PC-9 (cell line): ENCODE data around the gene CHST1. TPM values are rescaled to one million over a fixed set of nuclear protein-coding genes. Genes with fewer than 3 reads are reported as not detected.

Source experiments
- BruUV-seq: library from RNA; stranded (reverse); fragments of 400-500 nt; replicated peaks from 2 replicates; lab custom pipeline; 2021; lab: Mats Ljungman, UMichigan
- CTCF ChIA-PET: fragments of 300-600 bp; sonication (Branson Sonifier 250); formaldehyde crosslinking; loops from one replicate; lab custom pipeline; 2022; ENCODE audit warnings: antibody characterized with exemption; lab: Charles Lee
- POLR2A ChIA-PET: fragments of 300-600 bp; sonication (Branson Sonifier 250); formaldehyde crosslinking; loops from one replicate; lab custom pipeline; 2022; ENCODE audit warnings: antibody characterized with exemption; ENCODE audit not compliant: unreplicated experiment; lab: Charles Lee
- DNase-seq, 2 experiments: peaks; one replicate each; pipeline versions ENCODE4 v3.0.0 to v3.0.0-alpha.2; 2015 to 2022; ENCODE audit warnings: mixed read lengths in 1 of 2
- H2AFZ ChIP-seq: fragments of 200-600 bp; sonication (generic); 2 replicates; pipeline ENCODE4 v1.8.1; 2017; ENCODE audit warnings: antibody characterized with exemption
- H3F3A ChIP-seq: fragments of 200-600 bp; sonication (generic); 2 replicates; pipeline ENCODE4 v1.8.1; 2017; ENCODE audit warnings: antibody characterized with exemption, mild to moderate bottlenecking, low read depth; ENCODE audit not compliant: insufficient read depth
- H3K27ac ChIP-seq: fragments of 200-600 bp; sonication (generic); 2 replicates; pipeline ENCODE4 v1.6.1; 2016; ENCODE audit warnings: mixed run types
- H3K27me3 ChIP-seq: fragments of 200-600 bp; sonication (generic); 2 replicates; pipeline ENCODE4 v1.6.1; 2016; ENCODE audit warnings: low read depth, mixed run types; ENCODE audit not compliant: insufficient read depth
- H3K36me3 ChIP-seq: fragments of 200-600 bp; sonication (generic); 2 replicates; pipeline ENCODE4 v1.6.1; 2016; ENCODE audit warnings: low read depth, mixed run types
- H3K4me1 ChIP-seq: fragments of 200-600 bp; sonication (generic); replicated peaks from 2 replicates; pipeline ENCODE4 v1.6.1; 2016; ENCODE audit warnings: mixed run types; ENCODE audit not compliant: insufficient read depth
- H3K4me2 ChIP-seq: fragments of 200-600 bp; sonication (generic); 2 replicates; pipeline ENCODE4 v1.6.1; 2017; ENCODE audit warnings: mixed run types
- H3K4me3 ChIP-seq: fragments of 200-600 bp; sonication (generic); 2 replicates; pipeline ENCODE4 v1.6.1; 2016; ENCODE audit warnings: mixed run types
- H3K79me2 ChIP-seq: fragments of 200-600 bp; sonication (generic); 2 replicates; pipeline ENCODE4 v1.6.1; 2017; ENCODE audit warnings: low read depth, mixed run types
- H3K9me2 ChIP-seq: fragments of 200-600 bp; sonication (generic); 2 replicates; pipeline ENCODE4 v1.8.1; 2017; ENCODE audit warnings: mild to moderate bottlenecking; ENCODE audit not compliant: insufficient read depth
- H3K9me3 ChIP-seq: fragments of 200-600 bp; sonication (generic); 2 replicates; pipeline ENCODE4 v1.8.1; 2016; ENCODE audit warnings: low read depth; ENCODE audit not compliant: insufficient read depth
- H4K20me1 ChIP-seq: fragments of 200-600 bp; sonication (generic); 2 replicates; pipeline ENCODE4 v1.8.1; 2017; ENCODE audit not compliant: insufficient read depth
- CTCF ChIP-seq: fragments of 200-600 bp; sonication (generic); conservative IDR thresholded peaks from 2 replicates; pipeline ENCODE4 v1.6.1; 2017; ENCODE audit warnings: mixed run types, antibody characterized with exemption, mild to moderate bottlenecking, moderate library complexity
- EZH2 ChIP-seq: fragments of 200-600 bp; sonication (generic); IDR thresholded peaks from 2 replicates; pipeline ENCODE4 v1.8.0; 2017; ENCODE audit warnings: antibody characterized with exemption, low read depth
- intact Hi-C: fragments of 100-400 bp; cut with micrococcal nuclease; formaldehyde crosslinking; loops from one replicate; pipeline ENCODE4 v1.10.0; 2022; ENCODE audit not compliant: unreplicated experiment
- total RNA-seq: library from RNA; stranded (reverse); gene quantifications from 2 replicates; pipeline ENCODE4 v1.2.3, GENCODE V29; 2021

CHST1 gene
- total RNA-seq, 1 experiment from 2014 or later = not detected

DNA sequence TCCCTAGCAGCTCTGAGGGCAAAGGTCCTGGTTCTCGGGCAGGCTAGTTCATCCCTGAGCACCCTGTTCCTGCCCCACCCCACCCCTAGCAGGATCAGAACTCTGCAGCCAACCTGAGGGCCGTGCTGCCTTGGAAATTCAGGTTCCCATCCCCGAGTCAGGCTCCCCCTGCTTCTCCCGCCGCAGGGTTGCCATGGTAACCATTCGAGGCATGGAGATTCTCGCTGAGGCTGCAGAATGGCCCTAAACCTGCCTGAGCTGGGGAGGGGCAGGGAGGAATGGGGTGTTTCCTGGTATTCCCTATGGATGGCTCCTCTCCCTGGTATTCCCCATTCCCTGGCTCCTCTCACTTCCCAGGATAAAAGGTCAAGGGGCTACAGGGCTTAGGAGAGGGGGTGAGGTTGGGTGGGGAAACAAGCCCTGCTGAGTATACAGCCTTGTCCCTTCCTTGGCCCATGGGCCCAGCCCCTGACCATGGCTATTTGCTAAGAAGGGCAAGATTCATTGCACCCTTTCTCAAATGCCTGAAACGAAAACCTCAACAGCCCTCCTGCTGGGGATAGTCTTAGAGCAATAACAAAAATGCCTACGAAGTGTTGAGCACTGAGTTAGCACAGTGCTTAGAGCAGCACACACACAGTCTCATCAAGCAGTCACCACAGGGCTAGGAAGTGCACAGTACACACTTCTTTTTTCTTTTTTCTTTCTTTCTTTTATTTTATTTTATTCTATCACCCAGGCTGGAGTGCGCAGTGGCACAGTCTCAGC lies 58.7 kb downstream of the CHST1 start:
- ChIA-PET POLR2A (no interaction called here), CTCF (no interaction called here)

DNA sequence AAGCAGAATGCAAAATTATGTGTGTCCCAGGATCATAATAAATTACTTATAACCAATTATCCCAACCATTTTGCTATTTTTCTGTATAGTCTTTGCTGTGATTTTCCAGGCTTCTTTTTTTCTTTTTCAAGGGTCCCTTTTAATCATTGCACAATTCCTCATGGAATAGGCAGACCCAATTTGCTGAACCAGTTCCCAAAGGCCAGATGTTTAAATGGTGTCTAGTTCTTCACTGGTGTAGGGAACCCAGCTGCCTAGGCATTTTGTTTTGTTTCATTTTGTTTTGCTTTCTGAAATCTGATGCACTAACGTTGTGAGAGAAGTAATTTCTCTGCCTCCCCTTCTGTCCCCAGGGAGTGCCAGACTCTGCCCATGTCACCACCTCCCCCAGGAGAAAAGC lies 60.4 kb downstream of the CHST1 start:
- Histone ChIP-seq H4K20me1 (no peaks in the 10 kb centered on the region), H3K27ac (no peak overlapping the region), H3K36me3 (no peaks in the 10 kb centered on the region), H3K4me3 (no peak overlapping the region), H2AFZ (no peak overlapping the region), H3K27me3 (peaks cover 63% of the 10 kb centered on the region), H3K9me3 (no peaks in the 10 kb centered on the region), H3K79me2 (no peaks in the 10 kb centered on the region), H3K9me2 (no peaks in the 10 kb centered on the region; the same call in 1 of the 2 replicates), H3K4me1 (no peaks in the 10 kb centered on the region), H3F3A (no peaks in the 10 kb centered on the region), H3K4me2 (no peak overlapping the region)
- no TSS peak for BruUV-seq
- TF ChIP-seq CTCF = no peak
- TF ChIP-seq EZH2 = no peak
- CTCF ChIA-PET = no interaction called here
- intact Hi-C loops = no loop called here
- DNase-seq = no peak
- POLR2A ChIA-PET = no interaction called here

More for the DNA sequence above, 58.7 kb downstream of the CHST1 start:
- no peaks in the 10 kb centered on the region for H3F3A ChIP-seq
- no peak for DNase-seq
- no peaks in the 10 kb centered on the region for H3K36me3 ChIP-seq
- H3K4me2 ChIP-seq = no peak overlapping the region
- no peaks in the 10 kb centered on the region for H3K4me1 ChIP-seq
- H3K27me3 ChIP-seq = peaks cover 52% of the 10 kb centered on the region
- no peaks in the 10 kb centered on the region; the same call in 1 of the 2 replicates for H3K9me2 ChIP-seq
- no peaks in the 10 kb centered on the region for H3K9me3 ChIP-seq
- H3K79me2 ChIP-seq = no peaks in the 10 kb centered on the region
- H2AFZ ChIP-seq = no peak overlapping the region
- no peak overlapping the region for H3K4me3 ChIP-seq
- intact Hi-C loops = no loop called here
- no peak overlapping the region for H3K27ac ChIP-seq
- no peaks in the 10 kb centered on the region for H4K20me1 ChIP-seq
- no peak for TF ChIP-seq CTCF
- no peak for TF ChIP-seq EZH2
- BruUV-seq = no TSS peak

DNA sequence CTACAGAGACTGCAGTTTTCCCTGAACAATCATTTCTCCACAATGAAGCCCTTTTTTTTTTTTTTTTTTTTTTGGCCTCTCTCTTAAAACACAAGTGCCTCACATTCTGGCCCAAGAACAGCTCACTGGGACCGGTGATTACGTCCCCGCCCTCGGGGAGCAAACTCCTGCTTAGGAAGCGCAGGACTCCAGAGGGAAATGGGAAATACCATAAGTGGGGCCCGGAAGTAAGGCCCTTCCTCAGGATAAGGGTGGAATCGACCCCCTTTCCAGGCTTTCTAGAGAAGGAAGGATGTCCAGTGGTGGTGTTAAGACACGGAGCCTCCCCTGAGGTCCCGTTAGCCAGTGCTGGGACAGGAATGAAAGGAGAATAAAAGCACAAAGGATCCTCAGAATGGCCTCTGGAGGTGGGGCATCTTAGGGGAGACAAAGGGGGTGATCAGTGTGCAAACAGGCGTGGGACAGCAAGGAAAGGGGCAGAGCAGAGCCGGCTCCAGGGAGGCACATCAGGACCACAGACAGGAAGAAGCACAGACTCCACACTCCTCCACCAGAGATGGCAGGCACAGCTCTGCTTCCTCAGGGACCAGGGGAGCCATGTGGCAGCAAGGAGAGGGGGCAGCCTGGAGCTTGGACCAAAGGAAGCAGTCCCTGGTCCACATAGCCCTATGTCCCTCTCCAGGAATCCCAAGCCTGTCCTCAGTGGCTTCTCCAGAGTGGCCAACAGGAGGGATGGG lies 61.3 kb downstream of the CHST1 start:
- POLR2A ChIA-PET = no interaction called here
- H3F3A ChIP-seq = no peaks in the 10 kb centered on the region
- H3K4me1 ChIP-seq = no peaks in the 10 kb centered on the region
- H3K4me2 ChIP-seq = no peak overlapping the region
- CTCF ChIA-PET = interaction anchor here (0.7 kb wide), 1 partner anchor 886 kb away, joined by 17 read pairs; no protein-coding TSS in a partner anchor
- TF ChIP-seq CTCF (no peak), EZH2 (no peak)
- DNase-seq = no peak
- H3K79me2 ChIP-seq = no peaks in the 10 kb centered on the region
- peaks cover 72% of the 10 kb centered on the region for H3K27me3 ChIP-seq
- H3K27ac ChIP-seq = no peak overlapping the region
- H4K20me1 ChIP-seq = no peaks in the 10 kb centered on the region
- intact Hi-C loops = no loop called here
- H3K36me3 ChIP-seq = no peaks in the 10 kb centered on the region
- no peaks in the 10 kb centered on the region; the same call in 1 of the 2 replicates for H3K9me2 ChIP-seq
- 0 out of 2 replicates have a peak, but pooled peaks cover 2% of the 10 kb centered on the region for H3K9me3 ChIP-seq
- BruUV-seq = no TSS peak
- no peak overlapping the region for H2AFZ ChIP-seq
- H3K4me3 ChIP-seq = no peak overlapping the region
